Peyer's patch (tissue), 4 donors: ENCODE data around the gene BCKDHB. TPM values are rescaled to one million over a fixed set of nuclear protein-coding genes. Genes with fewer than 3 reads are reported as not detected.

ENCODE experiments used
- DNase-seq, 3 donors: peaks; one replicate each; pipeline ENCODE4 v3.0.0-alpha.2; 2017 to 2019
- H3K27ac ChIP-seq, 4 donors: fragments of 200-600 bp; sonication (generic); one replicate each; pipeline ENCODE4 v1.5.1; 2016 to 2019
- H3K27me3 ChIP-seq, 2 donors: fragments of 200-600 bp; sonication (generic); one replicate each; pipeline ENCODE4 v1.5.1; 2019
- H3K36me3 ChIP-seq, 3 donors: fragments of 200-600 bp; sonication (generic); one replicate each; pipeline ENCODE4 v1.5.1; 2016 to 2019
- H3K4me1 ChIP-seq, 4 donors: fragments of 200-600 bp; sonication (generic); one replicate each; pipeline ENCODE4 v1.5.1; 2016 to 2019
- H3K4me3 ChIP-seq, 4 donors: fragments of 200-600 bp; sonication (generic); 1 replicate in 3 of 4; 2 replicates in 1 of 4; pipeline ENCODE4 v1.5.1; 2016 to 2019; ENCODE audit warnings: mild to moderate bottlenecking in 1 of 4
- H3K9me3 ChIP-seq, 4 donors: fragments of 200-600 bp; sonication (generic); one replicate each; pipeline ENCODE4 v1.5.1; 2016 to 2019; ENCODE audit warnings: mild to moderate bottlenecking in 1 of 4
- CTCF ChIP-seq, 6 experiments: fragments of 450-650 bp in 4 of 6; fragments of 200-600 bp in 2 of 6; sonication (generic) in 1 of 6; IDR thresholded peaks; one replicate each; pipeline ENCODE4 v1.5.1; 2017 to 2019; ENCODE audit warnings: antibody characterized with exemption in 6 of 6, mild to moderate bottlenecking in 3 of 6, moderate library complexity in 1 of 6
- POLR2A ChIP-seq, 2 donors: fragments of 450-650 bp; IDR thresholded peaks; one replicate each; pipeline ENCODE4 v1.5.1; 2017; ENCODE audit warnings: antibody characterized with exemption in 2 of 2, mild to moderate bottlenecking in 2 of 2, moderate library complexity in 2 of 2
- total RNA-seq, 4 donors: library from RNA; depleted of rRNA; stranded (reverse); fragments of >200 nt; gene quantifications; one replicate each; pipeline ENCODE4 v1.1.0, GENCODE V29; 2016

Gene BCKDHB
- total RNA-seq, 4 donors from 2014 or later: 13.3 to 31.8 (median 20.1) TPM

DNA sequence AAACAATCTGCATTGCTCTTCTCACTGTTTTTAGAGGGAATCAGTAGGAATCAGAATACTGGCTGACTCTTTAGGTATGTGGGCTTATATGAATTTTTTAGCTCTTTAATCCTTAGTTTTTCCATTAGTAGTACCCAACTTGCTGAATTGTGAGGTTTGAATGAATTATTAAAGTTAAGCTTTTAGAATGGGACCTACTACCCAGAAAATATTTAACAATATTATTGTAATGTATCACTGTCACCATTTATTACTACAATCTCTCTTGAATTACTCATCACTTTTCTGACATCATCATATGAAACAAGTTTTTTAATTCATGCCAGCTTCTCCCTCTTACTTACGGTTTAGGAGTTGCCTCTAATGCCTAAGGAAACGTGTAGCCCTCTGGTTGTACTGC is 212.7 kb downstream of the BCKDHB start:
- no peak for DNase-seq
- Histone ChIP-seq H3K27ac (no peak overlapping the region), H3K27me3 (no peaks in the 10 kb centered on the region), H3K9me3 (no peaks in the 10 kb centered on the region), H3K4me1 (no peaks in the 10 kb centered on the region), H3K36me3 (no peaks in the 10 kb centered on the region), H3K4me3 (no peak overlapping the region)
- TF ChIP-seq POLR2A (IDR thresholded peaks at IDR 0.05) (no peak), CTCF (IDR thresholded peaks at IDR 0.05) (no peak)

- Histone ChIP-seq H3K9me3 (no peaks in the 10 kb centered on the region), H3K4me1 (no peaks in the 10 kb centered on the region), H3K36me3 (no peaks in the 10 kb centered on the region), H3K27ac (no peak overlapping the region), H3K4me3 (no peak overlapping the region), H3K27me3 (no peaks in the 10 kb centered on the region)
- DNase-seq: no peak
- TF ChIP-seq CTCF (IDR thresholded peaks at IDR 0.05) (no peak), POLR2A (IDR thresholded peaks at IDR 0.05) (no peak)
Observed at GRCh38 chr6:80321011-80321410, 214.5 kb downstream of the BCKDHB start.

GRCh38 chr6:80325742-80326141 is 219.3 kb downstream of the BCKDHB start:
- no peaks in the 10 kb centered on the region for H3K9me3 ChIP-seq
- no peaks in the 10 kb centered on the region for H3K27me3 ChIP-seq
- no peak for DNase-seq
- H3K4me1 ChIP-seq: no peaks in the 10 kb centered on the region
- no peaks in the 10 kb centered on the region for H3K36me3 ChIP-seq
- H3K4me3 ChIP-seq: no peak overlapping the region
- no peak overlapping the region for H3K27ac ChIP-seq
- TF ChIP-seq POLR2A (IDR thresholded peaks at IDR 0.05): no peak
- no peak for TF ChIP-seq CTCF (IDR thresholded peaks at IDR 0.05)

DNA sequence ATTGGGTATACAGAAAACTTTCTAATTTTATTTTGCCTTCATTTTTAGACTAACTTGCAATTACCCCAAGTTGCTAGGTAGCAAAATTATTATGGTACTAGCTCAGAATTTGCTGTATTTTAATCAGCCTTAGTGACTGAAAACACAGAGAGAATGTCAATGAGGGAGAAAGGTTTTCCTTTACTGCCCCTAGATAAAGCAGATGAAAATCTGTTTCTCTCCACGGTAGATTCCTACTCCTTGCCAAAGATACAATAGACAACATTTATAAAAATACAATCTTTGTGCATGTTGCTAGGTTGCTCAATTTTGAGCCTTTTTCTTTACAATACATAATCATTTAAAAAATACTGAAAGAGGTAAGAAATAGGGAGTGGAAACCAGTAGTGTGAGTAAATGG is 222.2 kb downstream of the BCKDHB start:
- Histone ChIP-seq H3K36me3 (no peaks in the 10 kb centered on the region), H3K27me3 (no peaks in the 10 kb centered on the region), H3K4me1 (no peaks in the 10 kb centered on the region), H3K9me3 (no peaks in the 10 kb centered on the region), H3K27ac (no peak overlapping the region), H3K4me3 (no peak overlapping the region)
- no peak for TF ChIP-seq POLR2A (IDR thresholded peaks at IDR 0.05)
- no peak for TF ChIP-seq CTCF (IDR thresholded peaks at IDR 0.05)
- no peak for DNase-seq

DNA sequence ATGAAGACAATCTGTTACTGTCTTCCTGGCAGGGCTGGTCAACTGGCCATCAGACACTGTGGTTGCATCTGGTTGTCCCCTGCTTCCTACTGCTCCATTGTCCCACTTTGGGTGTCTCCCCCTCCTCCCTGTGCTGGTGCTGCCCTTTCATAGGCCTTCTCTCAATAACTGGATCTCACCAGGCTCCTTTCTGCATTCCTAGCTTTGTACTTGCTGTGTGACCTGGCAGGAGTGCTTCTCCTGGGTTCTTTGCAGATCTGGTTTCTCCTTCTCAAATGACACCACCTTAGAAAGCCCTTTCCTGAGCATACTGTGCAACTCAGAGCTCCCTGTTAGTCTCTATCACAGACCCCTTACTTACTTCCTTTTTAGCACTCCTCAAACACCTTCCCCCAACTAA is 223.0 kb downstream of the BCKDHB start:
- Histone ChIP-seq H3K27ac (no peak overlapping the region), H3K4me1 (no peaks in the 10 kb centered on the region), H3K36me3 (no peaks in the 10 kb centered on the region), H3K27me3 (no peaks in the 10 kb centered on the region), H3K9me3 (no peaks in the 10 kb centered on the region), H3K4me3 (no peak overlapping the region)
- no peak for TF ChIP-seq POLR2A (IDR thresholded peaks at IDR 0.05)
- no peak for TF ChIP-seq CTCF (IDR thresholded peaks at IDR 0.05)
- DNase-seq: no peak

DNA sequence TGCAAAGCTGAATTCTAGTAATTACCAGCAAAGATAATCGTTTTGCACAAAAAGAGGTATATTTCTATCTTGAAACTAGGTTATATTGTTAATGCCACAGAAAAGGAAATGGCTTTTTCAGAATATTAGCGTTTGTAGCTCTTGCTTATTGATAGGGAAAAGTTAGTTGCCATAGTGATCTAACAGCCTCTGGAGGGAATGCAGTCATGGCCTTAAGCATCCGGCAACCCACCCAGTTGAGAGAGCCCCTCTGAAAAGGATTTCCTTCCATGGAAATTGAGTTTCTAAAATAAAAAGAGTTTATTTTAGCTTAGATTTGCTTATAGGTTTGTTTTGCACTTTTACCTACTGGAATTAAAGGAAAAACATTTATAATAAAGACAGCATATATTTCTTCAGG is 224.5 kb downstream of the BCKDHB start:
- TF ChIP-seq CTCF (IDR thresholded peaks at IDR 0.05) (no peak), POLR2A (IDR thresholded peaks at IDR 0.05) (no peak)
- H3K27me3 ChIP-seq: no peaks in the 10 kb centered on the region

More for the DNA sequence above, 224.5 kb downstream of the BCKDHB start:
- no peak for DNase-seq
- Histone ChIP-seq H3K4me3 (no peak overlapping the region), H3K36me3 (no peaks in the 10 kb centered on the region), H3K9me3 (no peaks in the 10 kb centered on the region), H3K4me1 (no peaks in the 10 kb centered on the region), H3K27ac (no peak overlapping the region)
